ENCODE measurements around the gene OAT. TPM values are rescaled to one million over a fixed set of nuclear protein-coding genes. Genes with fewer than 3 reads are reported as not detected.

Gene OAT
- total and polyA plus RNA-seq, 7 donors = 9.5 to 64.5 (median 30.7) TPM

DNA sequence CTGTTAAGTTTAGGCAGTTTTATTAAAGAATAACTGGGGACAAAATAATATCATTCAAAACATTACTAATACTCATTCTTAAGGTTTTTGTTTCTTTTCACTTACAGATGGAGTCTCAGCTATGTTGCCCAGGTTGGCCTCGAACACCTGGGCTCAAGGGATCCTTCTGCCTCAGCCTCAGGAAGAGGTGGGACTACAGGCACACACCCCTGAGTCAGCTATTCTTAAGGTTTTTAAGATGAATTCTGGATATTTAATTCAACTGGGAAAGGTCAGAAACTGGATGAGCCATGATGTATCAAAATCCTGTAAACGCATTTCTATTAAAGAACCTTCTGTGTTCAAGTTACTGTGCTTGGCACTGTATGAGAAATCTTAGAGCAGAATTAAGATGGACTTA lies 3.5 kb downstream of the OAT start:
- Histone ChIP-seq H3K9me3 (no peaks in the 10 kb centered on the region), H3K36me3 (ENCODE audit: insufficient read depth in 1 of 2, low read depth in 1 of 2) (peaks cover 0 to 18% of the 10 kb centered on the region in 2 donors), H3K4me3 (peak overlapping the region; percentile 51), H3K27ac (peak overlapping the region; percentile 71), H3K27me3 (ENCODE audit: insufficient read depth in 3 of 3, low read length in 2 of 3) (no peaks in the 10 kb centered on the region), H3K4me1 (peaks cover 29% of the 10 kb centered on the region)
- DNase-seq (no peak), ATAC-seq (no peak)
- intact Hi-C loops (cut with DNase I) = no loop called here
- TF ChIP-seq, protein P1, sequence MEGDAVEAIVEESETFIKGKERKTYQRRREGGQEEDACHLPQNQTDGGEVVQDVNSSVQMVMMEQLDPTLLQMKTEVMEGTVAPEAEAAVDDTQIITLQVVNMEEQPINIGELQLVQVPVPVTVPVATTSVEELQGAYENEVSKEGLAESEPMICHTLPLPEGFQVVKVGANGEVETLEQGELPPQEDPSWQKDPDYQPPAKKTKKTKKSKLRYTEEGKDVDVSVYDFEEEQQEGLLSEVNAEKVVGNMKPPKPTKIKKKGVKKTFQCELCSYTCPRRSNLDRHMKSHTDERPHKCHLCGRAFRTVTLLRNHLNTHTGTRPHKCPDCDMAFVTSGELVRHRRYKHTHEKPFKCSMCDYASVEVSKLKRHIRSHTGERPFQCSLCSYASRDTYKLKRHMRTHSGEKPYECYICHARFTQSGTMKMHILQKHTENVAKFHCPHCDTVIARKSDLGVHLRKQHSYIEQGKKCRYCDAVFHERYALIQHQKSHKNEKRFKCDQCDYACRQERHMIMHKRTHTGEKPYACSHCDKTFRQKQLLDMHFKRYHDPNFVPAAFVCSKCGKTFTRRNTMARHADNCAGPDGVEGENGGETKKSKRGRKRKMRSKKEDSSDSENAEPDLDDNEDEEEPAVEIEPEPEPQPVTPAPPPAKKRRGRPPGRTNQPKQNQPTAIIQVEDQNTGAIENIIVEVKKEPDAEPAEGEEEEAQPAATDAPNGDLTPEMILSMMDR (IDR thresholded peaks at IDR 0.05) = no peak
- 37 to 47% (median 40%) methylated on average over 2 of the region's 2 CpGs for WGBS, 3 donors

DNA sequence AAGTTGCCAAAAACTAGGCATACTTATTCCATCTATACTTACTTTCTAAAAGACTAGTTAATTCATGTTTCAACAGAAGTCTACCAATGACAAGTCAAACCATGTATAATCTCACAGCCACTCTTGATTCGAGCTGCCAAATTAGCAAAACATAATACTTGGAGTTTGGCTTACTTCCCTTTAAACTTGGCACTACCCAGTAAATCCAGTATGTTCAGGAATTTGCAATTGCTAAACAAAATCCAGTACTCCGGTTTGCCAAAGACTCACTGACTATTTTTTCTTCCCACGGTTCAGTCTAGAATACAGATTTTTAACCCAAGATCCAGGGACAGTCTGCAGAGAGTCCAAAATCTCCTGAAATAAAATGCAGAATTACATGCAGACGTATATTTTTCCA lies 4.6 kb downstream of the OAT start:
- DNase-seq = no peak
- WGBS, 3 donors = 29 to 54% (median 30%) methylated on average over 4 of the region's 4 CpGs
- H3K9me3 ChIP-seq = no peaks in the 10 kb centered on the region
- peaks cover 0 to 28% of the 10 kb centered on the region in 2 donors for H3K36me3 ChIP-seq (ENCODE audit: insufficient read depth in 1 of 2, low read depth in 1 of 2)
- intact Hi-C loops (cut with DNase I) = no loop called here
- H3K4me1 ChIP-seq = peaks cover 29% of the 10 kb centered on the region
- ATAC-seq = no peak
- H3K4me3 ChIP-seq = no peak overlapping the region
- H3K27ac ChIP-seq = no peak overlapping the region
- no peaks in the 10 kb centered on the region for H3K27me3 ChIP-seq (ENCODE audit: insufficient read depth in 3 of 3, low read length in 2 of 3)
- TF ChIP-seq, protein P1 (IDR thresholded peaks at IDR 0.05) = no peak

DNA sequence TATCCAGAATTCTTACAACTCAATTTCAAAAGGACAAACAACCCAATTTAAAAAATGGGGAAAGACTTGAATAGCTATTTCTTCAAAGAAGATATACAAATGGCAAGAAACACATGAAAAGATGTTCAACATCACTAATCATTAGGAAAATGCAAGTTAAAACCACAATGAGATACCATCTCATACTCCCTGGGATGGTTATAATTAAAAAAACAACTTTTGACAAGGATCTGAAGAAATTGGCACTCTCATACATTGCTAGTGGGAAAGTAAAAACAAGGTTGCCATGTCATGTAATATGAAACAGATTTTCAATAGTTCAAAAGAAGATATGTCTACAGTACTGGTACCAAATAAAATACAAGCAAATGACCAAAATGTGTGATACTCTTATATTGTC lies 9.0 kb downstream of the OAT start:
- Histone ChIP-seq H3K4me3 (no peak overlapping the region), H3K27me3 (ENCODE audit: insufficient read depth in 3 of 3, low read length in 2 of 3) (no peaks in the 10 kb centered on the region), H3K36me3 (ENCODE audit: insufficient read depth in 1 of 2, low read depth in 1 of 2) (peaks cover 2 to 72% of the 10 kb centered on the region in 2 donors), H3K4me1 (peaks cover 12% of the 10 kb centered on the region), H3K27ac (no peak overlapping the region), H3K9me3 (no peaks in the 10 kb centered on the region)
- intact Hi-C loops (cut with DNase I) = no loop called here
- TF ChIP-seq, protein P1 (IDR thresholded peaks at IDR 0.05) = no peak
- no peak for ATAC-seq
- no peak for DNase-seq

DNA sequence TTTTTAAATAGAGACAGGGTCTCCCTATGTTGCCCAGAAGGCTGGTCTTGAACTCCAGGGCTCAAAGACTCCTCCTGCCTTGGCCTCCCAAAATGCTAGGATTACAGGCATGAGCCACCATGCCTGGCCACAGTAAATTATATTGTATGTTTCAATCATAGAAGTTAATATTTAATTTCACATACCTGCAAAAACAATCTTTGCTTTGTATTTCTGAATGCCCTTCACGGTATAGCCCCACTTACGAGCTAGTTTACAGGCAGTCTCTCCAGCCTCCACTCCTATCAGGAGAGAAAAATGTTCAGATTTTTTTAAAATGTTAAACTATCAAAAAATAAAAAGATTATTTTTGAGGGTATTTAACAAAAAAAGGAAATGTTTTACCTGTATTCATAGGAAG lies 10.4 kb downstream of the OAT start:
- Histone ChIP-seq H3K4me1 (no peaks in the 10 kb centered on the region), H3K27me3 (ENCODE audit: insufficient read depth in 3 of 3, low read length in 2 of 3) (no peaks in the 10 kb centered on the region), H3K36me3 (ENCODE audit: insufficient read depth in 1 of 2, low read depth in 1 of 2) (peaks cover 2 to 86% of the 10 kb centered on the region in 2 donors), H3K27ac (no peak overlapping the region), H3K4me3 (no peak overlapping the region), H3K9me3 (no peaks in the 10 kb centered on the region)
- ATAC-seq (no peak), DNase-seq (no peak)
- intact Hi-C loops (cut with DNase I) = no loop called here
- TF ChIP-seq, protein P1 (IDR thresholded peaks at IDR 0.05) = no peak
- WGBS, 3 donors = 94 to 96% (median 94%) methylated on average over 2 of the region's 2 CpGs

DNA sequence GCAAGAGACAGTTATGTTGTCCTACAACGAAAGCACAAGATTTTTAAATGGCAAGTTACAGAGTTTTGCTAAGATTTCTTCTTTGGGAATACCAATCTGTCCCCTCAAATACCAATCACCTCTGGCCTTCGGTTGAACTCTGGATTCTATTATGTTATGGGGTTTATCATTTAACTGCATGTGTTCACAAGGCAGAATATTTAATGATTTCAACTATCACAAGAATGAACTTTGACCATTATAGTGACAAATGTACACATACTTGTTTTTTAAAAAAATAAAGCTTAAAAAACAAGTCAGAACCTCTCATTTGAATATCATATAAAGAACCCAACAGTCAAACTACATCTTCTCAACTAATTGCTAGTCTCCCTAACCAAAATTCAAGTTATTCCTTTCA lies 11.3 kb downstream of the OAT start:
- Histone ChIP-seq H3K4me1 (no peaks in the 10 kb centered on the region), H3K9me3 (no peaks in the 10 kb centered on the region), H3K27me3 (ENCODE audit: insufficient read depth in 3 of 3, low read length in 2 of 3) (no peaks in the 10 kb centered on the region), H3K4me3 (no peak overlapping the region), H3K27ac (no peak overlapping the region), H3K36me3 (ENCODE audit: insufficient read depth in 1 of 2, low read depth in 1 of 2) (peaks cover 5 to 95% of the 10 kb centered on the region in 2 donors)
- 92 to 97% (median 93%) methylated on average over 2 of the region's 2 CpGs for WGBS, 3 donors
- no peak for ATAC-seq
- no peak for DNase-seq
- TF ChIP-seq, protein P1 (IDR thresholded peaks at IDR 0.05) = no peak
- intact Hi-C loops (cut with DNase I) = no loop called here
